NCI-H1048 (cell line): ENCODE measurements around the gene ATAD2B.

Experiments used
- DNase-seq: peaks from one replicate; lab custom pipeline; 2025; lab: John Stamatoyannopoulos, UW

Gene ATAD2B

DNA sequence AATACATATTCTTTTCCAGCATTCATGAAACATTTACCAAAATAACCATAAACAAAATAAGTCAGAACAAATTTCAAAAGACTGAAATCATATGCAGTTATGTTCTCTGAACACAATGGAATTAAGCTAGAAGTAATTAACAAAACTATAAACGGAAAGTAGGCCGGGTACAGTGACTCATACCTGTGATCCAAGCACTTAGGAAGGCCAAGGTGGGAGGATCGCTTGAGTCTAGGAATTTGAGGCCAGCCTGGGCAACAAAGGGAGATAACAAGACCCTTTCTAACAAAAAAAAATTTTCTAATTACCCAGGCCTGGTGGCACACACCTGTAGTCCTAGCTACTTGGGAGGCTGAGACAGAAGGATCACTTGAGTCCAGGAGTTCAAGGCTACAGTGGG is 14.9 kb downstream of the ATAD2B start:
- DNase-seq: no peak

DNA sequence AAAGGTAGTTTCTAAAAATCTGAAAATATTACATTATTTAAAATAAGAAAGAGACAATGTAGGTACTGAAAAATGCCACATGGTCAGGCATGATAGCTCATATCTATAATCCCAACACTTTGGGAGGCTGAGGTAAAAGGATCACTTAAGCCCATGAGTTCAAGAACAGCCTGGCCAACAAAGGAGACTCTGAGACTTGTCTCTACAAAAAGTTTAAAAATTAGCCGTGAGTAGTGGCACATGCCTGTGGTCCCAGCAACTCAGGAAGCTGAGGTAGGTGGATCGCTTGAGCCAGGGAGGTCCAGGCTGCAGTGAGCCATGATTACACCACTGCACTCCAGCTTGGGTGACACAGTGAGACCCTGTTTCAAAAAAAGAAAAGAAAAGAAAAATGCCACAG is 21.8 kb downstream of the ATAD2B start:
- no peak for DNase-seq

DNA sequence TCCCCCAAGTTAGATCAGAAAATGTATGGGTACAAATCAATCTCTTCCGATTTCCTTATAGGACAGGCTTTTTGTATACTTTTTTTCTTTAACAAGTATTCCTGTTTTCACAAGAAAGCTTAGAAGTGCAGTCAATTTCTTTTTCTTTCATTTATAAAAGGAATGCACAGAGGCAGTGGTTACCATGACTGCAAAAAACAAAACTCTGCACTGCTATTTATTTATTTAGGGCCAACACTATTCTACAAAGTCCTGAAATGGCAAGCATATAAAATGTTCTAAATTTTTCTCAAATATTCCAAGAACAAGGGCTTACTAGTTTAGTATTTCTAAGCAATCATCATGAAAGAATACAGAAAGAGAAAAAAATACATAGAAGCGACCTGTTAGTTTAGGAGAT is 22.2 kb downstream of the ATAD2B start:
- DNase-seq: no peak

DNA sequence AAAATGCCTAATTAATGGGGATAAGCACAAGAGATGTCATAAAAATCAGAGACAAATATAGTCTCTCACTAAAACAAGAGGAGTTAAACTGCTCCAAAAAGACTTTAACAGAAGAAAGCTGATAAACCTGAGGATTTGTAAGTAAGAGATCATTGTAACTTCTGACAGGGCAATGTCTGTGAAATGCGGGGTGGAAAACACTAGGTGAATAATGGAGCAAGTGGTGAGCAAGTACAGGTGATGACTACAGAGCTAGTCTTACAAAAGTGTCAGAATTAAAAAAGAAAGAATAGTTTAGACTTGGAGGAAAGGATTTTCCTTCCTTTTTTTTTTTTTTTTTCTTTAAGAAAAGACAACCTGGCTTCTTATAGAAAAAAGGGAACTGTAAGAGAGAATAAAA is 22.7 kb downstream of the ATAD2B start:
- DNase-seq: no peak

DNA sequence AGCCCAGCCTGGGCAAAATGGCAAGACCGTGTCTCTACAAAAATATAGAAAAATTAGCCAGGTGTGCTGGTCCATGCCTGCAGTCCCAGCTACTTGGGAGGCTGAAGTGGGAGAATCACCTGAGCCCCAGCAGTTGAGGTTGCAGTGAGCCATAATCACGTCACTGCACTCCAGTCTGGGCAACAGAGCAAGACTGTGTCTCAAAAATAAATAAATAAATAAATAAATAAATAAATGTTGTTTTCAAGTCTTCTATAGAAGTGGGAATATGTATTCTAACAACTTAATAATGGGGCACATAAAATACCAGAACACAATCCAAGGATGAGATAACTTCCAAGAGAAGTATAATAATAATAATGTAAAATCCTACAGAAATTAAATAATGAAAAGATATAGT is 23.9 kb downstream of the ATAD2B start:
- DNase-seq: no peak

DNA sequence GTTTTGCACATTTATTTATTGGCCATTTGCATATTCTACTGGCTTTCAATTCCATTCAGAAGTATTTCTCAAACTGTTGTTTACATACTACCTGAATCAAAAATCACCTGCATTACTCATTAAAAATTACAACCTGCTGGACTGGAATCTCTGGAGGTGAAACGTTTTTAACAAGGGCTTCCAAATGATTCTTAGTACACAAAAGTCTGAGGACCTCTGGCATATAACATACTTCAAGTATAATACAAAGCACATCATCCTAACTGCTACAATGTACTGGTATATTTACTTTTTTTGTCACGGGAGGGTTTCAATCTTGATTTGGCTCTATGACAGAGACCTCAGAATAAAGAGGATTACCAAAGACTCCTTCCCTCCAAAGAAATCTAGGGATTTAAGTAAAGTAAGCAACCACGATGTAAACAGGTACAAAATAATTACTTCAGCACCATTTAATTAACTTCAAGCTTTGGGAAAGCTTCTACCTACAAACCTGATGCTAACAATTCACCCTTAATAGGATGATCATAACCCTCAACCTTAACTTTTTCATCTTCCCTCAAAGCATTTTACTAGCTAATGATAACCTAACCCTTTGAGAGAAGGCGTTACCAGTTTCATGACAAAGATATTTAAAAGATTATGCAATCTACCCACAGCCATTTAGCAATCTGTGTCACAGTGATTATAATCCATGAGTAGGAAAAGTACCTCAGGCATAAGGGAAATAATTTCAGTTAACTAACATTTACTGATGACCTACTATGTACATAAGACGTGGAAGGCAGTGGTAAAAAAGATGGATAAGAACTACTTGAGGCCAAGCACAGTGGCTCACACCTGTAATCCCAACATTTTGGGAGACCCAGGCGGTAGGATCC is 24.7 kb downstream of the ATAD2B start:
- no peak for DNase-seq

DNA sequence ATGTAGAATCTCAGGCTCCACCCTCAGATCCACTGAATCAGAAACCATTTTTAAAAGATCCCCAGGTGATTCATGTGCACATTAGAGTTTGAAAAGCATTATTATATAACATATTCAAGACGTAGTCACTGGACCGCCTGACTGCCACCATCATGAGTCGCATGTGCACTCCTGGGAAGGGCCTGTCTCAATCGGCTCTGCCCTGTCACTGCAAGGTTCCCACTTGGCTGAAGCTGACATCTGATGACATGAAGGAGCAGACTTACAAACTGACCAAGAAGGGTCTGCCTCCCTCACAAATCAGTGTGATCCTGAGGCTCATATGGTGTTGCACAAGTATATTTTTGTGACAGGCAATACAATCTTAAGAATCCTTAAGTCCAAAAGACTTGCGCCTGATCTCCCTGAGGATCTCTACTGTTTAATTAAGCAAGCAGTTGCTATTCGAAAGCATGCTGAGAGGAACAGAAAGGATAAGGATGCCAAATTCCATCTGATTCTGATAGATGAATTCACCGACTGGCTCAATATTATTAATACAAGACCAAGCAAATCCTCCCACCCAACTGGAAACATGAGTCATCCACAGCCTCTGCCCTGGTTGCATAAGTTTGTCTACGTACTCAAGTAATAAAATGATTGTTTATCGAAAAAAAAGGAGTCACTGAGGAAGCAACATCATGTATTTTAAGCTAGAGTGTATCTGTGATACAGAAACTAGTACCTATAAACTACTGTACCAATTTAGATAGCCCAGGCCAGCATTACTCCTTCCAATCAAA is 26.2 kb downstream of the ATAD2B start:
- DNase-seq: no peak

DNA sequence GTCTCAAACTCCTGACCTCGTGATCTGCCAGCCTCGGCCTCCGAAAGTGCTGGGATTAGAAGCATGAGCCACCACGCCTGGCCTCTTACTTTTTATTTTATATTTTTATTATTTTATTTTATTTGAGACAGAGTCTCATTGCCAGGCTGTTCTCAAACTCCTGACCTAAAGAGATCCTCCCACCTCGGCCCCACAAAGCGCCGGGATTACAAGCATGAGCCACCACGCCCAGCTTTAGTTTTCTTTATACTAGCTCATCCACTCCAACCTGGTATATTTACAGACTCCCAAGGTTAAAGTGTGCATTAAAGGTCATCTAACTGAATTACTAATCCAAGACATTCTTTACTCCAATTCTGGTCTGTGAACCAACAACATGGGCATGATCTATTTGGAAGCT is 26.8 kb downstream of the ATAD2B start:
- no peak for DNase-seq

DNA sequence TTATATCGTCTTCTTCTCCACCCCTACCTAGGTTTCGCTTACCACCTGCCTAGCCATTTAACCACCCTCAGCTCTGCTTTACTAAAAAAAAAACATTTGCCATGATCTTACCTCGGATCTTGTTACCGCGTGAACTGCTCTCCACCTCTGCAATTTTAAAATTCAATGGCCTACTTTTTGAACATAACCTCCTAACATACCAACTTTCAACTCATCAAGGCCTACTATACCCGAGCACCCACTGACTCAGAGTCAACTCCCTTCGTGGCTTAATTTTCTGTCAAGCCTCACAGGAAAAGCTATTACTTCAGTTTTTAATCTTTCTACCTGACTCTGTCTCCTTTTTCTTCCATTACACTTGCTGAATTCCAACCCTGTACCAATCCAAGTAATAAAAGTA is 55.7 kb downstream of the ATAD2B start:
- DNase-seq: no peak

DNA sequence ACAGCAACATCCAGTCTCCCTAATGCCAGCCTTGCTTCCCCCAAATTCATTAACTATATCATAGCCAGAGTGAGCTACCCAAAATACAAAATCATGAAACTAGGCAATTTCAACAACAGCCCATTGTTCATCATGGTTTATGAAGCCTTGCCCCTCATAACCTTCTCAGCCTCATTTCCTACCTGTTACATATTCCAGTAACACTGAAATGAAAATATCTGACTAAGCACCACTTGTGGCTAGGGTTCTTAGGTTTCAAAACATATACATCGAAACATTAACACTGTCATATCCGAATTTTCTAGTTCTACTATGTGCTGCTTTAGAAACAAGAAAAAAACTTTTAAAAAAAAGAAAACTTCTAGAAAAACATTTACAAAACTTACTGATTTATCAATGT is 59.5 kb downstream of the ATAD2B start:
- no peak for DNase-seq

DNA sequence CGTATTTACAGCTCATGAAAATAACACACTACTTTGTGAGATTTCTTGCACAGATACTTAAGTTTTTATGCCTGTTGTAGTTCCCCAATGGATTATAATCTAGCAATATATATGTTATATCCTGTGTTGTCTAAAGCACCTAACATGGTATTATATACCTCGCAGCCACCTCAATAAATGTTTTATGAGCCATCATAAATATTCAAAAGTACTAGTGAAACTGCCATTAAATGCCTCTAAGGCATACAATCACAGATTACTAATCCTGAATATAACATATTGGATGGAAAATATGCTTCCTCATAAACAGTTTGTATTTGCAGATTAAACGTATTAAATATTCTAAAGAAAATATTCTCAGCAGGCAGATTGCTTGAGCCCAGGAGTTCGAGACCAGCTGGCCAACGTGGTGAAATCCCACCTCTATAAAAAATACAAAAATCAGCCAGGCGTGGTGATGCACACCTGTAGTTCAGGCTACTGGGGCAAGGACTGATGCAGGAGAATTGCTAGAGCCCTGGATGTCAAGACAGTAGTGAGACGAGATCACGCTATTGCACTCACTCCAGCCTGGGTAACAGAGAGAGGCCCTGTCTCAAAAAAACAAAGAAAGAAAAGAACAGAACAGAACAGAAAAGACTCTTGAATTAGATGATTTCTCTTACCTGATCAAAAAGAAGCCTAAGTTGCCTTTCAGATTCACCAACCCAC is 64.1 kb downstream of the ATAD2B start:
- DNase-seq: no peak

DNA sequence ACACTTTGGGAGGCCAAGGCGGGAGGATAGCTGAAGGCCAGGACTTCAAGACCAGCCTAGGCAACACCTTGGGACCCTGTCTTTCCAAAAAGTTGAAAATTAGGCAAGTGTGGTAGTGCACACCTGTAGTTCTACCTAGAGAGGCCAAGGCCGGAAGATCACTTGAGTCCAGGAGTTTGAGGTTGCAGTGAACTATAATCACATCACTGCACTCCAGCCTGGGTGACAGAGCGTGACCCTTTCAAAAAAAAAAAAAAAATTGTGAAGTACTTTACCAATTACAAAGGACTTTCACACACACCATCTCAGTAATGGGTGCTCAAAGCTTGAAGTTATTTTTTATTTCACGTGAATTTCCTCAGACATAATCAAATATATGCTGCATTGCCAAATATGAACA is 65.0 kb downstream of the ATAD2B start:
- no peak for DNase-seq

DNA sequence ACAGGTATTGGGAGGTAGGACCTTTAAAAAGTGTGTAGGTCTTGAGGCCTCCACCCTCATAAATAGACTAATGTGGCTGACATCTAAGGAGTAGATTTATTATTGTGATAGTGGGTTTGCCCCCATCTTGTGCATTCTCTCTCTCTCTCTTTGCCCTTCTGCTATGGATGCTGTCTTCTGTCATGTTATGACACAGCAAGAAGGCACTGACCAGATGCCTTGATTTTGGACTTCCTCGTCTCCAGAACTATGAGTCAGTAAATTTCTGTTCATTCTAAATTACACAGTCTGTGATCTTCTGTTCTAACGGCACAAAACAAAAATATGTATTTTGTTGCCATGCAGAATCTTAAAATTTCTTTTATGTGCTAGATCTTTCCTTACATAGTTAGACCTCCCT is 66.9 kb downstream of the ATAD2B start:
- no peak for DNase-seq

DNA sequence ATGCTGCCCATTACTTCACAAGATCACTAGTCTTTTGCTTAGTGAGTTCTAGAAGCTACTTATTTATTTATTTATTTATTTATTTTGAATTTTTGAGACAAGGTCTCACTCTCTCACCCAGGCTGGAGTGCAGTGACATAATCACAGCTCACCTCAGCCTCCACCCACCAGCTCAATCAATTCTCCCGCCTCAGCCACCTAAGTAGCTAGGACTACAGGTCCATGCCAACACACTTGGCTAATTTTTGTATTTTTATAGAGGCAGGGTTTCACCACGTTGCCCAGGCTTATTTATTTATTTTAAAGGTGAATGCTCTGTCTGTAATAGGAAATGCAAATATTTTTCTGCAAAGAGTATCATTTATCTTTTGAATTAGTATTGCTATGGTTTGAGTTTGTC is 67.7 kb downstream of the ATAD2B start:
- no peak for DNase-seq

DNA sequence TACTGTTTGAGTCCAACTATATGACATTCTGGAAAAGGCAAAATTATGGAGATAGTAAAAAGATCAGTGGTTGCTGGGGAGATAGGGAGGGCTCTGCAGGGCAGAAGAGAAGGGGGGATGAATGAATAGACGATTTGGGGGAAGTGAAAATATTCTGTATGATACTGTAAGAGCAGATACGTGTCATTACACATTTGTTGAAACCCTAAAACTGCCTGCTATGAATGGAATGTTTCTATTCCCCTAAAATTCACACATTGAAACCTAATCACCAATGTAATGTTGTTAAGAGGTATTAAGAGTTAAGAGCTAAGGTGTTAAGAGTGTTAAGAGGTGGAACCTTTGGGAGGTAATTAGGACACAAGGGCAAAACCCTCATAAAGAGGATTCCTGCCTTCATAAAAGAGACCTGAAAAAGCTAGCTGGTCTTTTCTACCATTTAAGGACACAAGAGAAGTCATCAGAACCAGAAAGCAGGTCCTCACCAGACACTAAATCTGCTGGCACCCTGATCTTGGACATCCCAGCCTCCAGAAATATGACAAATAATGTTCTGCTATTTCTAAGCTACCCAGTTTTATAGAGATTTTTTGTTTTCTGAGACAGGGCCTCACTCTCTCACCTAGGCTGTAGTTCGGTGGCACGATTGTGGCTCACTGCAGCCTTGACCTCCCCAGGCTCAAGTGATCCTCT is 76.2 kb downstream of the ATAD2B start:
- DNase-seq: no peak

DNA sequence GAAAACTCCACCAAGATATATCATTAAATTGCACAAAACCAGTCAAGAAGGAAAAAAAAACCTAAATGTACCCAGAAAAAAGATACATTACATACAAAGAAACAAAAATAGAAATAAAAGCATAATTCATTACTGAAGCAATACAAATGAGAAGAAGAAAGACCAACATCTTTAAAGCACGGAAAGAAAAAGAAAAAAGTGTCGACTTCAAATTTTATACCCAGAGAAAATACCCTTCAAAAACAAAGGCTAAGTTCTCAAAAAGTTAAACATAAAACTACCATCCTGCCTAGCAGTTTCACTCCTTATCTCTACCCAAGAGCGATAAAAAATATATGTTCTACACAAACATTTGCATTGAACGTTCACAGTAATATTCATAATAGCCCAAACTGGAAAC is 82.0 kb downstream of the ATAD2B start:
- DNase-seq: no peak

DNA sequence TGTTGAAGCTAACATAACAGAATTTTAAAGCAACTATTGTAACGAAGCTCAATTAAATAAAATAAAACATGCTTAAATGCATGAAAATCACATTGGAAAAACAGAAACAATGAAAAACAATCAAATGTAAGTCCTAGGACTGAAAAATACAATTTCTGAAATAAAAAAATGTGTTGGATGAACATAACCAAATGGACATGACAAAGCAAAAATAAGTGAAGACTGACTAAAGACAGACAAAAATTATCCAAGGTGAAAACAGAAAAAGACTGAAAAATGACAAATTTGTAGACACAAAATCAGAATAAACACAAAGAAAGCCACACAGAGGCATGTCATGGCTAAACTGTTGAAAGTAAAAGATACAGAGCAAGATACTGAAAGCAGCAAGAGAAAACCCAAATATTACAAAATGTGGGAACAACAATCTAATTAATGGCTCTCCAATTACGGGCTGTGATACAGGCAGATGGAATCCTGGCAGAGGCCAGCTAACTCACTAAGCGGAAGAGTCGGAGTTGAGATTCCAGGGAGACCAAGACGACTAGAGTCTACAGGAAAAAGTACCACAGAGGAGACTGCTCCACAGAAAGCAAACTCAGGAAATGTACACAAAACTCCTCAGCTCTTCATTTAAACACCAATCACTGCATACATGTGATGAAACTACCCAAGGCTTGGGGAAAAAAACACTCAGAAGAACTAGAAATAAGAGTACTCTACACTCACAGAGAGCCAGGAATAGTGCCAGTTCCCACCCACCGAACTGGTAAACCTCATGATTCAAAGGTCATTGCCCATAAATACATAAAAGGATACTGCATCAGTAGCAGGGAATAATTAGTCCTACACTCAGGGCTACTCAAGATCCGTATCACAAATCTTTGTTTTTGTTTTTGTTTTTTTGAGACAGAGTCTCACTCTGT is 83.6 kb downstream of the ATAD2B start:
- no peak for DNase-seq

DNA sequence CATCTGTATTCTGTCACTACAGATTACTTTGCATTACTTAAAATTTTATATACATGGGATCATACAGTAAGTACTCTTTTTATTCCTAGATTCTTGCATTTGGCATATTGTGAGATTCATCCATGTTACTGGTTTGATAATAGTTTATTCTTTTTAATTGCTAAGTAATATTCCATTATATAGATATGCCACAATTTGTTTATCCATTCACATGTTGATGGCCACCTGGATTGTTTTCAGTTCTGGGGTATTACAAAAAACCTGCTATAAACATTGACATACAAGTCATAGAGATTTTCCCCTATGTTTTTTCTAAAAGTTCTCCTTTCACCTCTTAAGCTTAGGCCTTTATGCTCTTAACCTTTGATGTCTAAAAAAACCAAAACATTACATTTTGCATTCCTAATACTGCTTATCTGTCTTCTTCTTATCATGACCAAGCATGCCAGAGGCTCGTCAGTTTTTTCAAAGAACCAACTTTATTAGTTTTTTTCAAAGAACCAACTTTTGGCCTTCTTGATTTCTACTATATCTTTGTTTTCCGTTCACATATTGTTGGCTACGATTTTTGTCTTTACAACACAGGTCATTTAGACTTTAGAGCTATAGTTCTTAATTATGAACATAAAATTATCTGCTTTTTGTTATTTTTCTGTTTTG is 86.9 kb downstream of the ATAD2B start:
- DNase-seq: no peak

DNA sequence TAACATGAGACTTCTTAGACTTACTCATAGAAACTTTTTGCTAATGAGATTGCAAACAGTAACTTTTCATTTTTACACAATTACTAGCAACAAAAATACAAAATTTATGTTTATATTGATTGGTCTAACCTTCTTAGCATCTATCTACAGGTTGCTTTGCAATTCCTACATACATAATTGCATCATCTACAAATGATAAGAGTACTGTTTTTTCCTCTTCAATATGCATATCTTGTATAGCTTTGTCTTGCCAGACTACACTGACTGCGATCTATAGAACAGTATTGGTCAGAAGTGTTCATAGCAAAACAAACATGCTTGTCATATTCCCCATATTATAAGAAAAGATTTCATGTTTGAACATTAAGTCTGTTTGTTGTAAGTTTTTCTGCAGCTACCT is 87.9 kb downstream of the ATAD2B start:
- DNase-seq: no peak

DNA sequence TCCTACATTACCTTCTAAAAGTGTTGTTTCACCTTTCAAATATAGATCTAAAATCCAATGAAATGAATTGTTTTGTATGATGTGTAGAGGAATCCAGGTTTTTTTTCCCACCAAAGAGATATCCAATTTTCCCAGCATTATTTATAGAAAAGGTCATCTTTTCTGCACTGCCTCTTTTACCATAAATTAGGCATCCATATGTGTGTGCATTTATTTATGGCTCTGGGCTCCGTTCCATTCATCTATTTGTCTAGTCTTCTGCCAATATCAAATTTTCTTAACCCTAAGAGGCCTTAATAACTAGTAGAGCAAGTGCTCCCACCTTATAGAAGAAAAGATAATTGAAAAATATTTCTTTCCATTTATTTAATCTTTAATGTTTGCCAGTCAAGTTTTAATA is 88.3 kb downstream of the ATAD2B start:
- no peak for DNase-seq

DNA sequence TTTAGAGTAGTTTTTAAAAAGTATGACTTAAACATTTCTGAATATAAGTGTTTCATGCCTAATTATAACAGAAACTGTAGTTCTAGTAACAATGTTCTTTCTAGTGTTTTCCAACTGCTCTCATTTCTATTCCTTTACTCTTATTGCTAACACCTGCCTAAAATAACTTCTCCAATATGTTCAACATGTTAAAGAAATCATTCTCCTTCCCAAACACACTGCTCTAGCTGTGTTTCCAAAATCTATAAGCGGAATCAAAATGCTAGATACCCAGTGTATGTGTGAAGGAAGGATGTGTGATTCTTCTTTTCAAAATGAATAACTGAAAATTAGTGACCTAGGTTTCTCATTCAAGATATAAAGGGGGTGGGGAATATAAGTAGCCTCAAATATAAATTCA is 89.1 kb downstream of the ATAD2B start:
- no peak for DNase-seq
